GM12892 (cell line): Measurements from ENCODE around the gene BNC1.

Source experiments
- POLR2A ChIP-seq: IDR thresholded peaks from 2 replicates; pipeline ENCODE4 v1.6.1; 2011; ENCODE audit warnings: low read depth, low read length, control low read depth
- POLR2AphosphoS5 ChIP-seq: IDR thresholded peaks from 2 replicates; pipeline ENCODE4 v1.6.1; 2011; ENCODE audit warnings: low read depth, low read length, control low read depth

DNA sequence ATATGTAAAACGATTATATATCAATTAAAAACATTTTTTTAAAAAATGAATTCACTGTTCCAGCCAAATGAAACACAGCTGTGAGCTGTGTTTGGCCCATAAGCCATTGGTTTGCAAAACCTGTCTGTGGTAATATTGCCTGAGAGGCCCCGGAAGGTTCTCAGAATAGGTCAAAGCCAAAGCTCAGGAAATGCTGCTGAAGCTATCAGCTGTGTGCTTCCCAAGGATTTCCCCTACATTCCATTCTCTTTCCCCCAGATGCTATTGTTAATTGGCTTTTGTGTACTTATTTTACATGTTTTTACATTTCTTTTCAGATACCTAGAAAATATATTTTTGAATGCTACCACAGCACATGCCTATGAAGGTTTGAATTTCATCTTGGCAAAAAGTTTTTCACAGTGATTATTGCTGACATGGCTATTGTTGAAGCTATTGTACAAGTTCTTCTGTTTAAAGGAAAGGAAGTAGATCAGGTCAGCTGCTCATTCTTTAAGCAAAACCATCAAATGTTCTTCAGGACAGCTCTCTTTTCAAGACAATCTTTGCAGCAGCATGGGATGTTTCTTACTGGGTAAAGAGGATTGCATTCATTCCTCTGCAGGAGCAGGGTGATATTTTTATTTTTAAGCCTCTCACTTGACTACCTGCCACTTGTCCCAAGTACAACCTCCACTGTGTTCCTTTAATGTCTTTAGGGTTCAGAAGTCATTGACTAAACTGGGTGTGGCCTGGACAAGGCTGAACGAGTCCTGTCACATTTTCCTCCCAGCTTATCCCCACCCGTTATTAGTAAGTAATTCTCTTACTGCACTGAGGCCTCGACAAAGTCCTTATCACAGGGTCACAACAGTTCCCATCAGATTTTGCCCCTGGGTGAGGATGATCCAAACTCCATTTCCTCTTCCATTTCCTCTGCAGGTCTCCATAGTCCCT, 26.3 kb upstream of the BNC1 start:
- TF ChIP-seq POLR2AphosphoS5 = no peak
- no peak for TF ChIP-seq POLR2A
